Fibroblast of the conjunctiva (primary cell): ENCODE measurements around the gene PPAN.

Source experiments
- DNase-seq: peaks from one replicate; pipeline ENCODE4 v3.0.0-alpha.2; 2010; ENCODE audit warnings: low read depth

Gene PPAN

DNA sequence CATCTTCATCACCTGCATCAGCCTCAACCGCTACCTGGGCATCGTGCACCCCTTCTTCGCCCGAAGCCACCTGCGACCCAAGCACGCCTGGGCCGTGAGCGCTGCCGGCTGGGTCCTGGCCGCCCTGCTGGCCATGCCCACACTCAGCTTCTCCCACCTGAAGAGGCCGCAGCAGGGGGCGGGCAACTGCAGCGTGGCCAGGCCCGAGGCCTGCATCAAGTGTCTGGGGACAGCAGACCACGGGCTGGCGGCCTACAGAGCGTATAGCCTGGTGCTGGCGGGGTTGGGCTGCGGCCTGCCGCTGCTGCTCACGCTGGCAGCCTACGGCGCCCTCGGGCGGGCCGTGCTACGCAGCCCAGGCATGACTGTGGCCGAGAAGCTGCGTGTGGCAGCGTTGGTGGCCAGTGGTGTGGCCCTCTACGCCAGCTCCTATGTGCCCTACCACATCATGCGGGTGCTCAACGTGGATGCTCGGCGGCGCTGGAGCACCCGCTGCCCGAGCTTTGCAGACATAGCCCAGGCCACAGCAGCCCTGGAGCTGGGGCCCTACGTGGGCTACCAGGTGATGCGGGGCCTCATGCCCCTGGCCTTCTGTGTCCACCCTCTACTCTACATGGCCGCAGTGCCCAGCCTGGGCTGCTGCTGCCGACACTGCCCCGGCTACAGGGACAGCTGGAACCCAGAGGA is 7.9 kb downstream of the PPAN start:
- DNase-seq: no peak

- no peak for DNase-seq
Observed at GRCh38 chr19:10114651-10115391, 8.7 kb downstream of the PPAN start.

DNA sequence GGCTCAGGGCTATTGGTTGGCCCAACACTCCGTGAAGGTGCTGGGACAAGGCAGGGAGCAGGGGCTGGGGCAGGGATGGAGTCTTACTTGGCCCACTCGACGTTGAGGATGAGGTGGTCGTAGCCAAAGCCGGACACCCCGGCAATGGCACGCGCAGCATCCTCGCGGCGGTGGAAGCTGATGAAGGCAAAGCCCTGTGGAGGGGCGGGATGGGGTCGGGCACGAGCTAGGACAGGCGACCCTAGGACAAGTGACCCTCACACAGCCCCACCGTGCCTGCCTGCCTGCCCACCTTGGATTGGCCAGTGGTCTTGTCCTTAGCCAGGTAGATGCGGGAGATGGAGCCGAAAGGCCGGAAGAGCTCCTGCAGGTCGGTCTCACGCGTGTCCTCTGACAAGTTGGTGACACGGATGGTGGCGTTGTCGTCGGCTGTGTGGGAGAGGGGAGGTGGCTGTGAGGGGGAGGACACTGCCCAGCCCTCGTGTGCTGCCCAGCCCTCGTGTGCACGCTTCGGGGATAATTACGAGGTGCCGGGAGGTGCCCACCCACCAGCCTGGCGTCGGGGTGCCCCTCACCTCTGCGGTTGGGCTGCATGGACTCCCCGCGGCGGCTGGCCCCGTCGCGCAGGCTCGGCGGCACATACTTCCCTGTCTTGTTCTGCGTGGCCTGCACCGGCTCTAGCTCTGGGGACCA is 9.4 kb downstream of the PPAN start:
- no peak for DNase-seq

DNA sequence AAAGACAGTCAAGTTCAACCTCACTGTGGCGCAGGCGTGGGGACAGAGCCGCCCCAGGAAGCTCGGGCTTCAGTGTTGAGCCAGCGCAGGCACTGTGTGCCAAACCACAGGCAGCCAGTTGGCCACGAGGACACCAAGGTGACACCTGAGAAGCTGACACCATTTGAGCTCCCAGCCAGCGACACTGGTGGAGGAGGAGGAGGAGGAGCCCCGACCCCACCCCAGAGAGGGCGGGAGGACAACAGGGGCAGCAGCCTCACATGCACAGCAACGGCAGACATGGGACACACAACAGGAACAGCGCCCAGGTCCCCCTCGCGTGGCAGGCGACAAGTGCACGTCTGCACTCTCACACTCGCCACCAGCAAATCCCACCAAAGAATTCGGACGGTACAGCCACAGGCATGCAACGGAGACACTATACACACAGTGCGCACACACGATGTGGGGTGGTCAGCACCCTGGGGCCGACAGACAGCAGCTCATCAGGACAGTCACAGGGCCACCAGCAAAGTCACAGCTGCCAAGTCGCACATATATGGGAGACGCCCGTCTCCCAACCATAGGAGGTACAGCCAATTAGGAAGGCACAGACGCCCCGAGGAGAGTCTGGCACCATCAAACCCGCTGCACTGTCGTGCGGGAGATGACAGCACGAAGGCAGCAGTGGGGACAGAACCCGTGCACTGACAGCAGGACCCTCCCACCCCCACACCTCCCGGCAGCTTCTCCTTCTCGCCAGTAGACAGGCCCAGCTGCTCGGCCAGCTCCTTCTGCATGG is 10.1 kb downstream of the PPAN start:
- DNase-seq: no peak

DNA sequence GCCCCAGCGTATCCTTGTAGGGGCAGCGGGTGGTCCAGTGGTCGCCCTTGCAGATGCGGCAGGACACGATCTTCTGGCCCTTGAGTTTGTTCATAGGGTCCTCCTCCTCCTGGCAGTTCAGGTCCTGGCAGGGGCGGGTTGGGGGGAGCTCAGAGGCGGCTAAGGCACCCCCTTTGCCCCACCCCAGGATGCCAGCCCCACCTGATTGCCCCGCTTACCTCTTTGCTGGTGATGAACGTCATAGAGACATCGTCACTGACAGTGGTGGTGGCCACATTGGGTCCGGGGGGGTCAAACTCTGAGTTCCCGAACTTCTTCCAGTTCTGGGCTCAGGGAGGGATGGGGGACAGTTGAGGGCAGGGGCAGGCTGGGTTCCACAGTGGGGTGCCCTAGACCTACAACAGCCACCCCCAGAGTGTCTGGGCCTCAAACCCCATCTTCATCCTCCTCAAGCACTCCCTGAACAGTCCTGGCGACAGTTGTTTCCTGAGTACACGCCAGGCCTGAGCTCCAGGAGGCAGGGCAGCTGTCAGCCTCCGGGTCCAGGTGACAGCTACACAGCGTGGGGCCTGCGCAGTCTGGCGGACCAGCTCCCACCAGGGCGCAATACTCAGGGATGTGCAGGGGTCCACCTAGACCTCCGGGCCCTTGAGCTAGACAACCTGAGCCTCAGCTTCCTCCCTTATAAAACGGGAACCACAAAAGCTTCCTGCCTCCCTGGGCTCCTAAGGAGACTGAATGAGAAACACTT is 10.9 kb downstream of the PPAN start:
- no peak for DNase-seq

DNA sequence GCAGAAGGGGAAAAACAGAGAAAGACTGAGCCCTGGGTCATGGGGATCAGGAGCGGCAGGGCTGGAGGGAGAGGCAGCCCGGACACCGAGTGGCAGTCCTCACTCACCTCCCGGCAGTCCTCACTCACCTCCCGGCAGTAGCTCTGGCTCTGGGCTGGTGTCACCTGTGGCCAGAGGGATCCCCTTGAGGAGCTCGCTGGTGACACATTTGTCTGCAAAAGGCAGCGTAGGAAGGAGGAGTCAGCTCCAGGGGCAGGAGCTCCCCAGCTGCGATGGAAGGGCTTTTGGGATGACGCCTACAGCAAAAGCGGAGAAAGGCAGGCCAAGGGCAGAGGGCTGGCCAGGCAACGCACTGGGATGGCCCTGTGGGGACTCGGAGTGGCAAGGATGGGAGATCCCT is 12.8 kb downstream of the PPAN start:
- no peak for DNase-seq

DNA sequence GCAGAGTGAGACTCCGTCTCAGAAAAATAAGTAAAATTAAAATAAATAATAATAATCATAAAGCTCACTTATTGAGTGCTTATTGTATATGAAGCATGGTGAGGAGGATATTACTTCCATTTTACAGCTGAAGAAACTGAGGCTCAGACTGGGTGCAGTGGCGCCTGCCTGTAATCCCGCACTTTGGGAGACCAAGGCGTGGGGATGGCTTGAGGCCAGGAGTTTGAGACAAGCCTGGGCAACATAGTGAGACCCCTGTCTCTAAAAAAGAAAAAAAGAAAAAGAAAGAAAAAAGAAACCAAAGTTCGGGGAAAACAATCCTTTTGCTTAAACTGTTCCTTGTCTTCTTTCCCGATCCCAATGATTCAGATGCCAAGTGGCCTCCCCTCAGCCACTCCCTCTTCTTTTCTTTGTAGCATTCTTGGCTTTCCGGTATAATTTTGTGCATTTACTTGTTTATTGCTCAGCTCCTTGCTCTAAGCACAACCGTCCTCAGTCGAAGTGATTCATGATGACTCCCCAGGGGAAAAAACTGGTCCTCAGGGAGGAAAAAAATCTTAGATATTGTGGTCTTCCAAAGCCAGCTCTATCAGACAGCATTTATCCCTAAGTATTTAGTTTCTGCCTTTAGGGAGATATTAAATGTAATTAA is 14.5 kb downstream of the PPAN start:
- peak; percentile 50 for DNase-seq

DNA sequence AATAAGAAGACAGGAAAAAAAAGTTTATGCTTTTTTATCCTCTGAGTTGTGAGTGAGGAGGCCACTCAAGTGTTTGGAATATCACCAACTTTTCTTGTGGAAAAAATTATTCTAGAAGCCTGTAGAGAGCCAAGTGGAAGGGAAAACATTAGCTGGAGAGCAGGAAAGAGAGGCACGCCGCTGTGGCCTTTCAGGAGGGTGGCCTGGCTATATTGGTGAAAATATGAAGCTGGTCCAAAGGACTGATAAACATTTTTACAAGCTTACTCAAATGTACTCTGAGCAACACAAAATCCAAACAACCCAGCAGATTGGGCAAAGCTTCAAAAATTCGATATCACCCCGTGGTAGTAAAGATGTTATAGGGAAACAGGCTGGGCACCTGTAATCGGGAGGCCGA is 15.9 kb downstream of the PPAN start:
- peak; percentile 14 for DNase-seq

DNA sequence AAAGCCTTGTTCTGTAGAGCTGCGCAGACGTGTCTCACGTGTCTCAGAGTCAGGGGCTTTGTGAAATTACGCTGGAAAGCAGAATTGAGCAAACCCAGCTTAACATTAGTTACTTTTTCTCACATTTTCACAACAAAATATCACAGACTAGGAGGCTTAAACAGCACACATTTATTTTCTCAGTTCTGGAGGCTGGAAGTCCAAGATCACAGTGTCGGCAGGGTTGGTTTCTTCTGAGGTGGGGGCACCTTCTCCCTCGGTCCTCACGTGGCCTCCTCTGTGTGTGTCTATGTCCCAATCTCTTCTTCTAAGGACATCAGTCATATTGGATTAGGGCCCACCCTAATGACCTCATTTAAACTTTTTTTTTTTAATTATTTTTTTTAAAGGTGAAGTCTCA is 18.3 kb downstream of the PPAN start:
- DNase-seq: no peak

DNA sequence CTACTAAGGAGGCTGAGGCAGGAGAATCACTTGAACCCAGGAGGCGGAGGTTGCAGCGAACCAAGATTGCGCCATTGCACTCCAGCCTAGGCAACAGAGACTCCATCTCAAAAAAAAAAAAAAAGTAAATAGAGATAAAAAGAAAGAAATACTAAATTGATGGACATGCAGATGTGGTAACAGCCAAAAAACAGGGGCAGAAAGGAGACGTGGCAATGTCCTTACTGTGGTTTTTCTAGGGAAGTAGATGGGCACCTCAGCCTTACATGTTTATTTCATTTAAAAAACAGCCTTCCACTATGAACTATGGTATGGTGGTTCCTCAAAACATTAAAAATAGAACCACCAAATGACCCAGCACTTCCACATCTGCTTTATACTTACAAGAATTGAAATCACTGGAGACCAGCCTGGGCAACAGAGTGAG is 20.1 kb downstream of the PPAN start:
- DNase-seq: no peak

DNA sequence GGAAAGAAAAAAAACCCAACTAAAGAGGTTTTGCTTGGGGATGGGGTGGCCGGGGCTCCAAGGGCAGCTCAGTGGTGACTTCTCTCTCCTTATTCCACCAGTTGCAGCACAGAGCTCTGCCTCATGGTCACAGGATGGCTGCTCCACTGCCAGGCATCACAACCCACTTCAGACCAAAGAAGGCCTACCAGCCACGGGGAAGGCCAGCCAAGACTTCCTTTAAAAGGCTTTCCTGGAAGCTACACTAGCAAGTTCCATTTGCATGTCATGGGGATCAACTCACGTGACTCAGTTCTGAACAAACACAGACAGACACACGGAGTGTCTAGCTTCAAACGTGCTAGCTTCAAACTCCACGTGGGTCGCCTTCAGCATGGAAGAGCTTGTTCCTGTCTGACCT is 26.7 kb downstream of the PPAN start:
- DNase-seq: no peak

DNA sequence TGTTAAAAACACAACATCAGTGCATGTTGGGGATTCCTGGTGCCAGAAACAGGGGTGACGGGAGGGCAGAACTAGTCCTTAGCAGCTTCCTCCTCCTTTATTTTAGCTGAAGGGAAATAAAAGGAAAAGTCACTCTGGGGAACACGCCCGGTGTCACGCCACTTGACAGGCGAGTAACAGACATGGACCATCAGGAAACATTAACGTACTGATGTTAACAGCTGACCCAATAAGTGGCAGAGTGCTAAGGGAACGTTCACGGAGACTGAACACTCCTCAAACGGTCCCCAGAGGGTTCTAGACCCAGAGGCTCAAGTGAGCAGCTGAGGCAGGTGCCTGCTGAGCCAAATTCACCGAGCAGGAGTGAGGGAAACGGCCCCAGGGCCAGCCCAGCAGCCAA is 27.4 kb downstream of the PPAN start:
- DNase-seq: no peak

DNA sequence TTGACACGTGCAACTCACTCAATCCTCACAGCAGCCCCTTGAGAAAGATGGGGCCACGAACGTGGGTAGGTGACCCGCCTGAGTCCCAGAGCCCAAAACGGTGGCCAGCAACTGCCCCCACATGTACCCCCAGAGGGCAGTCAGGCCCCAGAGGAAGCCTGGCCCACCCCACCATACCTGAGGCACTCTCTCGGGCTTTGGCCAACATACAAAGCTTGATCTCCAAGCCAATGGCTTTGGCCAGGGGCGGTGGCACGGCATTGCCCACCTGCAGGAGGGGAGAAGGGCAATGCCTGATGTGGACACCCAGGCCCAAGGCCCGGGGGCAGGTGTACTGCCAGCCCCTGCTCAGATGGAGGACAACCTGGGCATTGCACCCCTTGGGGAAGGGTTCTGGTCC is 27.9 kb downstream of the PPAN start:
- DNase-seq: no peak

GRCh38 chr19:10135551-10136334 is 29.6 kb downstream of the PPAN start:
- no peak for DNase-seq

GRCh38 chr19:10136936-10137335 is 30.8 kb downstream of the PPAN start:
- no peak for DNase-seq

DNA sequence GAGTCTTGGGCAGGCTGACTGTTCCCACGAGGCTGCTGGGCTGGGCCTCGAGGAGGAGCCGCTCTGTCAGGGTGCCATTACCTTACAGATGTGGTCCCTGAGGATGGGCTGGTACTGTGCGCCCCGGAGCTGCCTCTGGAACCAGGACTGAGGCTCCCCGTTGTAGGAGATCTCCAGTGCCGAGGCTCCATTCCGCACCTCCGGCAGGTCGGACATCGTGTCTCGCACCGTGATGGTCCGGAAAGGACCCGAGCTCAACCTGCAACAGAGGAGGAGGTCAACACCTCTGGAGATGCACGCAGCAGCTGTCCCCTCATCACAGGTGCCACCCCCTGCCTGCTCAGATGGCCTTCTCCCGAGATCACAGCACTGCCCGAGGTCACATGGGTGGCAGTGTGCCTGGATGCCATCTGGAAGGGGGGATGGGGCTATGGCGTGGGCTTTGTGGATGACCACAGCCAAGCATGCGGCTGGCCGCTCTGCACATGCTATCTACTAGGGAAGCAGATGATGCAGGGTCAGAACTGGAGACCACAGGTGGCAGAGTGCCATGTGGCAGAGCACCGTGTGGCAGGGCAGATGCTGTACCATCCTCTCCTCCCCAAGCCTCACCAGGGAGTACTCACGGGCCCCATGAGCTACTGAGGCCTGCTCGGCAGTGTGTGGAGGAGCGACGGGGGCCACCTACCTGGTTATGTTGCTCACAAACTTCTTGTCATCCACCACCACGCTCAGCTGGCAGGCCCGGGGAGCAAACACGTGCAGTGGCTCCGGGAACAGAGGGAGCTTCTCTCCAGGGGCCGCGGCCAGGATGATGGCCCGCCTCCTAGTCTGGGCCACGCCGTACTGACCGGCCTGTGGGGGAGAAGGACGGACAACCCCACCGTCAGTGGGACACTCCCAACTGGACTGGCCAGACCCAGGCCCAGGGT is 31.9 kb downstream of the PPAN start:
- no peak for DNase-seq

DNA sequence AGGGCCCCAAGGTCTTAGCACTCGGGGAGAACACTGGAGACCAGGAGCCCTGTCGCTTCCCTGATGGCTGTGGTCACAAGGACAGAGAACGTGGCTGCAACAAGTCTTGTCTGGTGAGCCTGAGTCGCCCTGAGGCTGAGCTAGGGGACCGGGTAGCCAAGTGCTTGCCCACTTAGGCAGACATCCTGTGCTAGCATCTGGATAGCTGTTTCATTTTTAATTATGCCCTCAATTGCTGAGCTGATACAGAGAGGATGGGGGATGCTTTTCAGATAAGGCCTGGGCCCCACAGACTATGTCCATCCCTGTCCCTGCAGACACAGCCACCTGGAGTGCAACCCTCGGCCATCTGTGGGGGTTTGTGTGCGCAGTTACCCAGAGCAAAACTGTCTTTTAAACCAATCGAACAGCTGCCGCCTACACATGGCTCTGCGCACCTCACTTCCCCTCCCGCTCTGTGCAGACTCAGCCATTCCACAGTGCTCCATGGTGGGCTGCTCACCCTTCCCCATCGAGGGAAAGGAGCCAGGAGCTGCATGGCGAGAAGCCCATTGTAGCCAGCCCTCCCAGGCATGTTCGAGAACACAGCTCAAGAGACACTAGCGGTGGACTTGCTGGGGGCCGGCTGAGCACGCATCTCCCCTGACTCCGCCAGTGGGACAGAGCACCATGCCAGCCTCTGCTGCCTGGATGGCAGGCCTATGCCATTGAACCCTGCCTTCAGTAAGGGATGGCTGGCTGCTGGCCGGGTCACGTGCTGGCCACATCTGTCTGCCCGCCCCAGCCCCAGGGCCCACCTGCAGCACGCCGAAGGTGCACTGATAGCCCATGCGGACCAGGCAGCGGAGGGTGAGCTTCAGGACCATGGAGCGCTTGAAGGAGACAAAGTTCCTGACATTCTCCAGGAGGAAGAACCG is 33.0 kb downstream of the PPAN start:
- DNase-seq: no peak

- DNase-seq: no peak
Observed at GRCh38 chr19:10139952-10140351, 33.8 kb downstream of the PPAN start.
